DMS114 treated with DMSO at 0.1 percent for 48 hours (cell line): ENCODE data around the gene ADRA2C.

Experiments
- DNase-seq: peaks from one replicate; lab custom pipeline; 2025; ENCODE audit not compliant: unreplicated experiment; lab: John Stamatoyannopoulos, UW

Gene ADRA2C

DNA sequence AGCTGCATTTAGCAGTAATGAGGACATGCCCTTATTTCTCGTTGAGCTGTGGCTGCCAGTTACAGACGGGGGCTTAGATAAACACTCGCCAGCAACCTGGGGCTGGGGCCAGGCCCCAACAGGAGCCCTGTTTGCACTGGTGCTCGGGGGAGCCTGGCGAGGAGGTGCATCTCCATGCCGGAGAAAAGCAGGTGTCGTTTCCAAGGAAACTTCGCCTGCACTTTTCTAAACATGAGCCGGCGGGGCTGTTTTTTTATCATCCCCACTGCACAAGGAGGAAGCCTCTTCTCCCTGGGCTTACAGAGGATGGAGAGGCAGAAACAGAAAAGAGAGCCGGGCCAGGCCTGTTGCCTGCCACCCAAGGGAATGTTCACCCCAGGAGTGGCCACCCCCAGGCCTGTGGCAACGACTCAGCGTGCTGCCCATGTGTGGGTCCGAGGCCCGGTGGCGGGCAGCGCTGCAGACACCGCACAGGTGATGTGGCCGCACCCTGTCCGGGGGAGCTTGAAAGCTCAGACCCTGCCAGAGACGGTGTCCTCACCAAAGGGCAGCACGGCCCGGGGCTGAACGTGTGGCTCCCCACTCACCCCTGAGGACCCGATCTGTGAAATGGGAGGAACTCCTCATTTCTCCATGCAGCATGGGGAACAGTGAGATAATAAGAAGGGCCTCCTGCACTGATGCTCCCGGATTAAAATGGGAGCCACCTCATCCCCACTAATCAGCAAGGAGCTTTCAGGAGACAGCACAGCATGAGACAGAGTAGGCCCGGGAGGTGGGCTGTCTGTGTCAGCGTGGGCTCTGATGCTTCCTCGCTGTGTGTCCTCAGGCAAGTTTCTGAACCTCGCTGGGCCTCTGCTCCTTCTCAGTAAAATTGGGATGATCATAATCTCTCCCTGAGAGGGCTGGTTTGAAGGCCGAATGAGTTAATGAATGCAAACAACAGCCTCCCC is 33.8 kb upstream of the ADRA2C start:
- DNase-seq: no peak

DNA sequence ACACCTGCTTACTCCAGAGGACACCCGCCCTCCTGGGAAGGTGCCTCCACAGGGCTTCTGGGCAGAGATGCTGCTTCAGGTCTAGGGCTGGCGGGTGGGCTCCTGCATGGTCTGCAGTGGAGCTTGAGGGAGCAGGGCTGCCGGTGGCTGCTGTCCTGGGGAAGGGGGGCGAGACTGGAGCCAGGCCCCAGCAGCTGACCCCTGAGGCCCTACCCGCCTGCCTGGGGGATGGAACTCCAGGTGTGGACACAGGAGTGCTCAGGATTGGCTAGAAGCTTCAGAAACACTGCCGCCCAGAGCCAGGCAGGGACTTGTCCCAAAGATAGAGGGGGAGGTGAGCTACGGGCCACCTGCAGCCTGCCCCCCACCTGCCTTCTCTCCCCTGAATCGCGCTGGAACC is 33.0 kb upstream of the ADRA2C start:
- no peak for DNase-seq

DNA sequence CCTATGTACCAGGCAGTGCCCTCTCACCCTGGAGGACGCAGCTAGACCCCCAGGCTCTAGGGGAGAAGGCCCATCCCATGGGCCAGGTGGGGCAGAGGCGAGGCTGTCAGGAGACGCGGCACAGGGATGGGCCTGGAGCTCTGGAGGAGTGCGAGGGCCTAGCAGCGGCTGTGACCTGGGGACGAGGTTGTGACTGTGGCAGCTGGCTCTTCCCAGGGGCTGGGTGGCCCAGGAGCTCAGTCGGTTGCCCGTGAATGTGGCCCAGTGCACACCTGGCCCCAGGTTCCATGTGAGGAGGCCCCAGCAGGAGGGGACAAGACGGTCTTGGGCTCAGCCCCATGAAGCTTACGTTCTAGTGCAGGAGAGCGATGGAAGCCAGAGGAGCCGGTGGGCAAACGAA is 31.0 kb upstream of the ADRA2C start:
- DNase-seq: no peak

DNA sequence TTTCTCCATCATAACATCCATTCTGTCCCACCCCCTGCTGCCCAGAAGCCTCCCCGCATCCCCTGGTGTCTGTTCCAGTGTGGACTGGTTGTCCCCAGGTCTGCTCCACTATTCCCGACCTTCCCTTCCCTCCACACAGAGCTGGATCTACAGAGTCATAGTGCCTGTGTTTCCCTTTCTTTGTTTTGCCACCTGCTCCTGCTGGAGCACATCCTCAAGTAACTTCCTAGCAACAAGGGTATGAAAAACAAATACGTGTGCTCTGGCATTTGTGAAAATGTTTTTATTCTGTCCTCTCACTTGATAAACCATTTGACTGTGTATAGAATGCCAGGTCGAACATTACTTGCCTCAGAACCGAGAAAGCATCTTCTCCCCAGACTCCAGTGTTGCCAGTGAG is 29.9 kb upstream of the ADRA2C start:
- no peak for DNase-seq

- no peak for DNase-seq
Observed at GRCh38 chr4:3736806-3737205, 29.4 kb upstream of the ADRA2C start.

GRCh38 chr4:3739577-3739976 is 26.6 kb upstream of the ADRA2C start:
- DNase-seq: no peak

GRCh38 chr4:3740256-3740655 is 25.9 kb upstream of the ADRA2C start:
- no peak for DNase-seq

- DNase-seq: no peak
Observed at GRCh38 chr4:3741217-3742011, 24.8 kb upstream of the ADRA2C start.

GRCh38 chr4:3742610-3743009 is 23.6 kb upstream of the ADRA2C start:
- no peak for DNase-seq

GRCh38 chr4:3744232-3744631 is 22.0 kb upstream of the ADRA2C start:
- no peak for DNase-seq

DNA sequence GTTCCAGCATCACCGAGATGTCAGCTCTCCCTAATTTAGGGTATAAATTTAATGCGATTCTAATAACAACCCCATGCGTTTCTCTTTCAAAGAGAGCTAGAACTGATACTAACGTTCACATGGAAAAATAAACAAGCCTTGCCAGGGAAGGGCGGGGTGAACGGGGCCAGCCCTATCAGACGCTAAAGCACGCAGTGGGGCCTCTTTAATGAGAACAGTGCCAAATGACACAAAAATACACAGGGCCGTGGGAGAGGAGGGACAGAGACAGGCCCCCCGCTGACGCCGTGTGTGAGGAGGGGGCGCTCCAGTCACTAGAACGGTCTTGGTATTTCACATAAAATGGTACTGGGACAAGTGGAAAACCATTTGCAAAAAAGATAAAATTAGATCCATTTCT is 21.3 kb upstream of the ADRA2C start:
- DNase-seq: no peak

DNA sequence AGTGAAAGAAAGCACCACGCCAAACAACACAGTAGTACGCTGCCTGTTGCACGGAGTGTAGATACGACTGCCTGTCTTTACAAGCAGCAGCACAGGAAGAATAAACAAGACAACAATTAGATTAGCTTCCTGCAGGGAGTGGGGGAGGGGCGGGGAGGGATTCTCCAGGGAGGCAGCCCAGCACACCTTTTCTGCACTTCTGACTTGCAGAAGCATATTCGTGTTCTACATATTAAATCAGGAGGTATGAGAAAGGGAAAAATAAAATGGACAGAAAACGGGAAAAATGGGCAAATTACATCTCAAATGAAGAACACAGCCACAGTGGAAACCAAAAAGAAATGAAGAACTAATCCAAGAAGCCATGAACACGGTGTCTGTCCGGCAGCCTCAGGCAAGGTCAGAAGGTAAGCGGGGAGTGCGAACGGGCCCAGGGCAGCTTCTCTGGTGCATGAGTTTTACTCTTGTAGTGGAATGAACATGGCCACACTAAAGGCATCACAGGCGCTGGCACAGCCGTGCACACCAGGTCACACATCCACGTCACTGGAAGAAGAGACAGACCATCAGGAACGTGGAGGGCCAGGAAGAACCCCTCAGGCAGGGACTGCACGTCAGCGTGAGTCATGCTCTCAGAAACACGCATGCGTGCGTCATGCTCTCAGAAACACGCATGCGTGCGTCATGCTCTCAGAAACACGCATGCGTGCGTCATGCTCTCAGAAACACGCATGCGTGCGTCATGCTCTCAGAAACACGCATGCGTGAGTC is 20.1 kb upstream of the ADRA2C start:
- DNase-seq: no peak

DNA sequence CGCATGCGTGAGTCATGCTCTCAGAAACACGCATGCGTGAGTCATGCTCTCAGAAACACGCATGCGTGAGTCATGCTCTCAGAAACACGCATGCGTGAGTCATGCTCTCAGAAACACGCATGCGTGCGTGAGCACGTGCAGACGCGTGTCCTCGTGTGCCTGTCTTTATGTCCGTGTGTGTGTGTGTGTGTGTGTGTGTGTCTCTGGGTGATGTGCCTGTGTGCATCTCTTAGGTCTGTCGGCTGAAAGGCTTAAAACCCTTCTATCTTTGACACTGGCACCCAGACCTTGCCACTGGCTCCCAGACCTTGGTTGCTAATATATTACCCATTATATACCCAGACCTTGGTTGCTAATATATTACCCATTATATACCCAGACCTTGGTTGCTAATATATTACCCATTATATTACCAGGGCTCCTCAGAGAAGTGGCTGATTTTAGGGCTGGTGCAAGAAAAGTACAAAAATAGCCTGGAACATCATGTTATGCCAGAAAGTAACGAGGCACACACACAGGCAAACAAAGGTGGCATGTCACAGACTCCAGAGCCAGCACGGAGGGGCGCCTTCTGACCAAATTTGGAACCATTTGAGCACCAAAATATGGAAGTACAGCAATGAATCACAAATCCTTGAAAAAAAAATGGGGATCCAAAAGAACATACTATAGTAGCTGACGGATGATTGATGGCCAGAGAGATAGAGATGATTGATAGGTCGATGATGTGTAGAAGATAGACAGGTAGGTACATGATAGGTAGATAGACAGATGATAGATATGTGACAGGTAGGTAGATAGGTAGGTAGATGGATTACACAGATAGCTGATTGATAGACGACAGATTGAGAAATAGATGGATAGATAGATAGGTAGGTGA is 19.2 kb upstream of the ADRA2C start:
- no peak for DNase-seq

GRCh38 chr4:3747581-3747904 is 18.6 kb upstream of the ADRA2C start:
- no peak for DNase-seq

- no peak for DNase-seq
Observed at GRCh38 chr4:3748136-3748898, 17.9 kb upstream of the ADRA2C start.

DNA sequence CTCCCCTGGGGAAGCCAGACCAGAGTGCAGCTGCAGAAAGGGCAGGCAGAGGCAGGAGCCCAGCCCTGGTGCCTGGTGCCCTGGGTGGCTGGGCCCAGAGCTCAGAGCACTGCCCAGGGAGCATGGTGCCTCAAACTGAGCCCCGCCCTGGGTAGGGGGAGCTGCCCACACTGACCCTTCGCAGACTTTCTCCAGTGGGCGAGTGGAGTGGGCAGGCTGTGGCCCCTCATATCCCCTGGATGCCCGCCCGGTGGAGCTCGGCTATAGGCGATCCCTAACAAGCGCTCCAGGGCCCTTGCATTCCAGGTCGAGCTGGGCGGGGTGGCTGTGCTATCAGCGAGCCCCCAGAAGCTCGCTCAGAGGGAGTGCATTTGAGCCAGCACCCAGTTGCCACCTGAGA is 17.1 kb upstream of the ADRA2C start:
- no peak for DNase-seq

- DNase-seq: no peak
Observed at GRCh38 chr4:3750334-3750733, 15.9 kb upstream of the ADRA2C start.

GRCh38 chr4:3752022-3752421 is 14.2 kb upstream of the ADRA2C start:
- DNase-seq: no peak

- DNase-seq: no peak
Observed at GRCh38 chr4:3753726-3754412, 12.3 kb upstream of the ADRA2C start.
